Measurements from ENCODE around the gene NEURL3.

GRCh38 chr2:96535331-96535730, 30.2 kb upstream of the NEURL3 start:
- TF ChIP-seq CTCF (IDR thresholded peaks at IDR 0.05; ENCODE audit: insufficient read depth, low read length, poor library complexity, severe bottlenecking) (no peak), EZH2phosphoT487 (conservative IDR thresholded peaks at IDR 0.05; ENCODE audit: low read length) (no peak)

All from SU-DHL-6 (cell line).